PFSK-1 (cell line): ENCODE measurements around the gene TENT5C.

ENCODE experiments used
- FOXP2 ChIP-seq: optimal IDR thresholded peaks from 2 replicates; pipeline ENCODE3; 2011; ENCODE audit warnings: borderline replicate concordance, control low read depth, inconsistent platforms; ENCODE audit not compliant: insufficient read depth; ENCODE audit errors: extremely low read length, extremely low read depth
- POLR2AphosphoS5 ChIP-seq: IDR thresholded peaks from 2 replicates; pipeline ENCODE4 v1.6.1; 2012; ENCODE audit warnings: low read depth, mild to moderate bottlenecking, control low read depth, low read length, moderate library complexity
- SIN3A ChIP-seq: IDR thresholded peaks from 2 replicates; pipeline ENCODE4 v1.6.1; 2012; ENCODE audit warnings: mild to moderate bottlenecking, low read length, moderate library complexity, borderline replicate concordance; ENCODE audit not compliant: insufficient read depth
- TAF1 ChIP-seq: IDR thresholded peaks from 2 replicates; pipeline ENCODE4 v1.6.1; 2012; ENCODE audit warnings: low read length, control low read depth, borderline replicate concordance; ENCODE audit not compliant: insufficient read depth
- TF ChIP-seq, protein P1 (sequence below), 2 experiments: IDR thresholded peaks; 2 replicates each; pipeline versions ENCODE4 v1.6.1 to v1.8.0; 2011 to 2012; ENCODE audit warnings: low read depth in 2 of 2, low read length in 2 of 2, control low read depth in 1 of 2, inconsistent platforms in 1 of 2, mild to moderate bottlenecking in 1 of 2, moderate library complexity in 1 of 2; ENCODE audit not compliant: insufficient read depth in 1 of 2

TENT5C gene

GRCh38 chr1:117660271-117660965, 54.6 kb downstream of the TENT5C start:
- TF ChIP-seq TAF1 (no peak), FOXP2 (no peak), POLR2AphosphoS5 (no peak), SIN3A (no peak)
- TF ChIP-seq, protein P1, sequence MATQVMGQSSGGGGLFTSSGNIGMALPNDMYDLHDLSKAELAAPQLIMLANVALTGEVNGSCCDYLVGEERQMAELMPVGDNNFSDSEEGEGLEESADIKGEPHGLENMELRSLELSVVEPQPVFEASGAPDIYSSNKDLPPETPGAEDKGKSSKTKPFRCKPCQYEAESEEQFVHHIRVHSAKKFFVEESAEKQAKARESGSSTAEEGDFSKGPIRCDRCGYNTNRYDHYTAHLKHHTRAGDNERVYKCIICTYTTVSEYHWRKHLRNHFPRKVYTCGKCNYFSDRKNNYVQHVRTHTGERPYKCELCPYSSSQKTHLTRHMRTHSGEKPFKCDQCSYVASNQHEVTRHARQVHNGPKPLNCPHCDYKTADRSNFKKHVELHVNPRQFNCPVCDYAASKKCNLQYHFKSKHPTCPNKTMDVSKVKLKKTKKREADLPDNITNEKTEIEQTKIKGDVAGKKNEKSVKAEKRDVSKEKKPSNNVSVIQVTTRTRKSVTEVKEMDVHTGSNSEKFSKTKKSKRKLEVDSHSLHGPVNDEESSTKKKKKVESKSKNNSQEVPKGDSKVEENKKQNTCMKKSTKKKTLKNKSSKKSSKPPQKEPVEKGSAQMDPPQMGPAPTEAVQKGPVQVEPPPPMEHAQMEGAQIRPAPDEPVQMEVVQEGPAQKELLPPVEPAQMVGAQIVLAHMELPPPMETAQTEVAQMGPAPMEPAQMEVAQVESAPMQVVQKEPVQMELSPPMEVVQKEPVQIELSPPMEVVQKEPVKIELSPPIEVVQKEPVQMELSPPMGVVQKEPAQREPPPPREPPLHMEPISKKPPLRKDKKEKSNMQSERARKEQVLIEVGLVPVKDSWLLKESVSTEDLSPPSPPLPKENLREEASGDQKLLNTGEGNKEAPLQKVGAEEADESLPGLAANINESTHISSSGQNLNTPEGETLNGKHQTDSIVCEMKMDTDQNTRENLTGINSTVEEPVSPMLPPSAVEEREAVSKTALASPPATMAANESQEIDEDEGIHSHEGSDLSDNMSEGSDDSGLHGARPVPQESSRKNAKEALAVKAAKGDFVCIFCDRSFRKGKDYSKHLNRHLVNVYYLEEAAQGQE (IDR thresholded peaks at IDR 0.05; ENCODE audit: insufficient read depth in 1 of 2, low read depth in 2 of 2, low read length in 2 of 2): no peak

- TF ChIP-seq, protein P1 (IDR thresholded peaks at IDR 0.05; ENCODE audit: insufficient read depth in 1 of 2, low read depth in 2 of 2, low read length in 2 of 2): no peak
- no peak for TF ChIP-seq TAF1
- TF ChIP-seq FOXP2: no peak
- no peak for TF ChIP-seq SIN3A
- TF ChIP-seq POLR2AphosphoS5: no peak
These were observed 55.2 kb downstream of the TENT5C start for GRCh38 chr1:117661027-117661426.

DNA sequence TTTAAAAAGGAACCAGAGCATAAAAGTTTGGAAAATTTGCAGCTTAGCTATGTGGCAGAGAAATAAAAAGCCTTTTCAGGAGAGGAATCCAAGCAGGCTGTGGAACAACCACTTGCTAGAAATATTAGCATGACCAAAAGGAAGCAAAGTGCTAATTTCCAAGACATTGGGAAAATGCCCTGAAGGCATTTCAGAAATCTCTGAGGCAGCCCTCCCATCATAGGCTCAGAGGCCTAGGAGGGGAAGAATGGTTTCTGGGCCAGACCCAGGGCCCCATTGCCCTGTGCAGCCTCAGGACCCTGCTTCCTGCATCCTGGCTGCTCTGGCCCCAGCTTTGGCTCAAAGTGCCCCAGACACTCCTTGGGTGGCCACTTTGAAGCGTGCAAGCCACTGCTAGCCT, 56.8 kb downstream of the TENT5C start:
- TF ChIP-seq, protein P1 (IDR thresholded peaks at IDR 0.05; ENCODE audit: insufficient read depth in 1 of 2, low read depth in 2 of 2, low read length in 2 of 2): no peak
- TF ChIP-seq POLR2AphosphoS5 (no peak), TAF1 (no peak)

DNA sequence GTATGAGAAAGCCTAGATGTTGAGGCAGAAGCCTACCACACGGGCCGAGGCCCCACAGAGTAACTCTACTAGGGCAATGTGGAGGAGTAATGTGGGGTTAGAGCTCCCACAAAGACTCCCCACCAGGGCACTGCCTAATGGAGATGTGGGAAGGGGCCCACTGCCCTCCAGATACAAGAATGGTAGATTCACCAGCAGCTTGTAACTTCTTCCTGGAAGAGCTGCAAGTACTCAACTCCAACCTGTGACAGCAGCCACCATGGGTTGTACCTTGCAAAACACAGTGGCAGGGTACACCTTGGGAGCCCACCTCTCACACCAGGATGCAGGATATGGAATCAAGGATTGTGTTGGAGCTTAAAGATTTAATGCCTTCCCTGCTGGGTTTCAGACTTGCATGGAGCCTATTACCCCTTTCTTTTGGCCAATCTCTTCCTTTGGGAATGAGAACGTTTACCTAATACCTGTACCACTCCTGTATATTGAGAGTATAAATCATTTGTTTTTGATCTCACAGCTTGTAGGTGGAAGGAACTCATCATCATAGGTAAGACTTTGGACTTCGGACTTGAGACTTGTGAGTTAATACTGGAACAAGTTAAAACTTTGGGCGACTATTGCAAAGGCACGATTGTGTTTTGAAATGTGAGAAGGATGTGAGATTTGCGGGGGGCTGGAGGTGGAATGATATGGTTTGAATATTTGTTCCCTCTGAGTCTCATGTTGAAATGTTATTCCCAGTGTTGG, 57.5 kb downstream of the TENT5C start:
- TF ChIP-seq TAF1 (no peak), FOXP2 (no peak), POLR2AphosphoS5 (no peak), SIN3A (no peak)
- TF ChIP-seq, protein P1 (IDR thresholded peaks at IDR 0.05; ENCODE audit: insufficient read depth in 1 of 2, low read depth in 2 of 2, low read length in 2 of 2): no peak

GRCh38 chr1:117664314-117664713, 58.5 kb downstream of the TENT5C start:
- TF ChIP-seq TAF1 (no peak), POLR2AphosphoS5 (no peak), SIN3A (no peak), FOXP2 (no peak)
- TF ChIP-seq, protein P1 (IDR thresholded peaks at IDR 0.05; ENCODE audit: insufficient read depth in 1 of 2, low read depth in 2 of 2, low read length in 2 of 2): no peak
